WTC11 (cell line): Measurements from ENCODE around the gene RNF212. TPM values are rescaled to one million over a fixed set of nuclear protein-coding genes. Genes with fewer than 3 reads are reported as not detected.

Source experiments
- ATAC-seq: fragments of 200-7000 bp; cut with Tn5 transposase; 2 replicates; pipeline ENCODE4 v1.10.0; 2021; ENCODE audit warnings: mild to moderate bottlenecking, moderate library complexity
- CTCF ChIA-PET: fragments of 300-600 bp; sonication (Branson Sonifier 250); formaldehyde crosslinking; loops from one replicate; lab custom pipeline; 2021; ENCODE audit warnings: antibody characterized with exemption; lab: Charles Lee
- POLR2A ChIA-PET: fragments of 350-600 bp; sonication (Branson Sonifier 250); formaldehyde crosslinking; loops from one replicate; lab custom pipeline; 2021; ENCODE audit warnings: antibody characterized with exemption; lab: Charles Lee
- DNase-seq: peaks from one replicate; pipeline ENCODE4 v3.0.0; 2021; ENCODE audit warnings: low spot score
- H3K27ac Mint-ChIP-seq: 2 replicates; pipeline ENCODE4 v1.8.0; 2021; ENCODE audit warnings: mixed read lengths
- H3K27me3 Mint-ChIP-seq: 2 replicates; pipeline ENCODE4 v1.8.0; 2021; ENCODE audit warnings: low read depth, mild to moderate bottlenecking, moderate library complexity, mixed read lengths
- H3K36me3 Mint-ChIP-seq: 2 replicates; pipeline ENCODE4 v1.8.0; 2021; ENCODE audit warnings: mixed read lengths
- H3K4me1 Mint-ChIP-seq: 2 replicates; pipeline ENCODE4 v1.8.0; 2022; ENCODE audit warnings: mixed read lengths
- H3K4me3 Mint-ChIP-seq: 2 replicates; pipeline ENCODE4 v1.8.0; 2021; ENCODE audit warnings: mild to moderate bottlenecking, moderate library complexity, mixed read lengths
- H3K9me3 Mint-ChIP-seq: 2 replicates; pipeline ENCODE4 v1.8.0; 2021; ENCODE audit warnings: mixed read lengths
- AR ChIP-seq: fragments of 250-450 bp; sonication (Bioruptor Pico); IDR thresholded peaks from 2 replicates; pipeline ENCODE4 v1.9.0; 2021; ENCODE audit warnings: mild to moderate bottlenecking
- ATF2 ChIP-seq: sonication (generic); formaldehyde crosslinking; IDR thresholded peaks from 2 replicates; pipeline ENCODE4 v1.8.1; 2022; ENCODE audit warnings: low read depth, missing genetic modification reagents, borderline replicate concordance
- CREM ChIP-seq: sonication (generic); formaldehyde crosslinking; IDR thresholded peaks from 2 replicates; pipeline ENCODE4 v1.8.1; 2022; ENCODE audit warnings: mild to moderate bottlenecking, missing genetic modification reagents, moderate library complexity
- EMX1 ChIP-seq: fragments of 250-450 bp; sonication (Bioruptor Pico); IDR thresholded peaks from 2 replicates; pipeline ENCODE4 v1.8.0; 2021; ENCODE audit warnings: mild to moderate bottlenecking
- ESRRA ChIP-seq: sonication (generic); formaldehyde crosslinking; IDR thresholded peaks from 2 replicates; pipeline ENCODE4 v1.8.1; 2022; ENCODE audit warnings: mild to moderate bottlenecking, missing genetic modification reagents, borderline replicate concordance
- HMGXB4 ChIP-seq: sonication (generic); formaldehyde crosslinking; IDR thresholded peaks from 2 replicates; pipeline ENCODE4 v1.8.1; 2023; ENCODE audit warnings: mild to moderate bottlenecking, moderate library complexity, missing genetic modification reagents
- MAX ChIP-seq: sonication (generic); formaldehyde crosslinking; IDR thresholded peaks from 2 replicates; pipeline ENCODE4 v1.8.0; 2022; ENCODE audit warnings: mild to moderate bottlenecking, missing genetic modification reagents
- MLX ChIP-seq: sonication (generic); formaldehyde crosslinking; IDR thresholded peaks from 2 replicates; pipeline ENCODE4 v1.8.1; 2023; ENCODE audit warnings: mild to moderate bottlenecking, missing genetic modification reagents, moderate library complexity
- NR1H2 ChIP-seq: sonication (generic); formaldehyde crosslinking; IDR thresholded peaks from 2 replicates; pipeline ENCODE4 v1.9.0; 2021; ENCODE audit warnings: mild to moderate bottlenecking, moderate library complexity, missing genetic modification reagents
- RELA ChIP-seq: sonication (generic); formaldehyde crosslinking; IDR thresholded peaks from 2 replicates; pipeline ENCODE4 v1.8.1; 2022; ENCODE audit warnings: missing genetic modification reagents, mild to moderate bottlenecking, borderline replicate concordance
- RORB ChIP-seq: fragments of 250-450 bp; sonication (Bioruptor Pico); IDR thresholded peaks from 2 replicates; pipeline ENCODE4 v1.9.0; 2021; ENCODE audit warnings: mild to moderate bottlenecking
- TCF7 ChIP-seq: sonication (generic); formaldehyde crosslinking; IDR thresholded peaks from 2 replicates; pipeline ENCODE4 v1.8.0; 2022; ENCODE audit warnings: mild to moderate bottlenecking, low read depth, missing genetic modification reagents, moderate library complexity
- ZNF416 ChIP-seq: fragments of 250-450 bp; sonication (Bioruptor Pico); IDR thresholded peaks from 2 replicates; pipeline ENCODE4 v1.9.0; 2021; ENCODE audit warnings: mild to moderate bottlenecking, inconsistent platforms
- ZNF425 ChIP-seq: fragments of 250-450 bp; sonication (Bioruptor Pico); conservative IDR thresholded peaks from 2 replicates; pipeline ENCODE4 v1.9.0; 2021; ENCODE audit warnings: mild to moderate bottlenecking
- ZNF512 ChIP-seq: sonication (generic); formaldehyde crosslinking; IDR thresholded peaks from 2 replicates; pipeline ENCODE4 v1.8.1; 2022; ENCODE audit warnings: missing genetic modification reagents, borderline replicate concordance
- total RNA-seq: library from RNA; stranded (reverse); gene quantifications from 3 replicates; pipeline ENCODE4 v1.2.3, GENCODE V29; 2021

The RNF212 gene
- total RNA-seq, 1 experiment from 2014 or later: 1.0 TPM

GRCh38 chr4:1150875-1151274, 37.5 kb upstream of the RNF212 start (continued):
- TF ChIP-seq ZNF512 (CRISPR knock-in tag) (no peak), EMX1 (CRISPR knock-in tag) (no peak)

GRCh38 chr4:1139860-1140259, 26.5 kb upstream of the RNF212 start:
- TF ChIP-seq TCF7 (no peak), CREM (CRISPR knock-in tag) (no peak), ZNF425 (CRISPR knock-in tag) (no peak), ATF2 (CRISPR knock-in tag) (no peak), RORB (CRISPR knock-in tag) (no peak), RELA (CRISPR knock-in tag) (no peak), ZNF416 (CRISPR knock-in tag) (no peak), ZNF512 (CRISPR knock-in tag) (no peak), MAX (no peak), ESRRA (CRISPR knock-in tag) (no peak), NR1H2 (CRISPR knock-in tag) (no peak), MLX (CRISPR knock-in tag) (no peak), AR (no peak), HMGXB4 (CRISPR knock-in tag) (no peak)
- TF ChIP-seq, all 79 proteins: peak for 0
- POLR2A ChIA-PET: no interaction called here
- H3K4me3 Mint-ChIP-seq: no peak overlapping the region
- ATAC-seq (no peak), DNase-seq (no peak)
- no peaks in the 10 kb centered on the region for H3K4me1 Mint-ChIP-seq
- H3K27me3 Mint-ChIP-seq: peaks cover 35% of the 10 kb centered on the region
- CTCF ChIA-PET: no interaction called here
- peaks cover 12% of the 10 kb centered on the region for H3K9me3 Mint-ChIP-seq
- peaks cover 5% of the 10 kb centered on the region; the same call in 1 of the 2 replicates for H3K36me3 Mint-ChIP-seq
- no peak overlapping the region for H3K27ac Mint-ChIP-seq
